IMR-90 (cell line): ENCODE measurements around the gene SIPA1L3.

Experiments
- BHLHE40 ChIP-seq: fragments of 150-350 bp; IDR thresholded peaks from 2 replicates; pipeline ENCODE4 v1.6.1; 2016; ENCODE audit warnings: mild to moderate bottlenecking, low read depth, low read length
- CHD1 ChIP-seq: IDR thresholded peaks from 2 replicates; pipeline ENCODE4 v1.6.1; 2012; ENCODE audit warnings: low read depth, low read length, improper control_type of control experiment
- MAFK ChIP-seq: IDR thresholded peaks from 2 replicates; pipeline ENCODE4 v1.6.1; 2012; ENCODE audit warnings: low read depth, low read length, improper control_type of control experiment
- MAZ ChIP-seq: IDR thresholded peaks from 2 replicates; pipeline ENCODE4 v1.6.1; 2012; ENCODE audit warnings: low read depth, mild to moderate bottlenecking, low read length, improper control_type of control experiment, moderate library complexity, borderline replicate concordance
- POLR2A ChIP-seq: IDR thresholded peaks from 2 replicates; pipeline ENCODE4 v1.6.1; 2012; ENCODE audit warnings: mild to moderate bottlenecking, low read depth, low read length
- RAD21 ChIP-seq: IDR thresholded peaks from 2 replicates; pipeline ENCODE4 v1.6.1; 2012; ENCODE audit warnings: low read length, improper control_type of control experiment
- SMC3 ChIP-seq: fragments of 150-350 bp; IDR thresholded peaks from 2 replicates; pipeline ENCODE4 v1.6.1; 2016; ENCODE audit warnings: low read depth, mild to moderate bottlenecking, antibody characterized with exemption, low read length, moderate library complexity
- TF ChIP-seq, protein P1 (sequence below): conservative IDR thresholded peaks from 2 replicates; pipeline ENCODE4 v1.5.1; 2012; ENCODE audit warnings: mild to moderate bottlenecking, low read depth, low read length, improper control_type of control experiment
- TF ChIP-seq, protein P2 (sequence below): fragments of 150-350 bp; IDR thresholded peaks from 2 replicates; pipeline ENCODE4 v1.6.1; 2017; ENCODE audit warnings: mild to moderate bottlenecking, antibody characterized with exemption, low read length, low read depth

DNA sequence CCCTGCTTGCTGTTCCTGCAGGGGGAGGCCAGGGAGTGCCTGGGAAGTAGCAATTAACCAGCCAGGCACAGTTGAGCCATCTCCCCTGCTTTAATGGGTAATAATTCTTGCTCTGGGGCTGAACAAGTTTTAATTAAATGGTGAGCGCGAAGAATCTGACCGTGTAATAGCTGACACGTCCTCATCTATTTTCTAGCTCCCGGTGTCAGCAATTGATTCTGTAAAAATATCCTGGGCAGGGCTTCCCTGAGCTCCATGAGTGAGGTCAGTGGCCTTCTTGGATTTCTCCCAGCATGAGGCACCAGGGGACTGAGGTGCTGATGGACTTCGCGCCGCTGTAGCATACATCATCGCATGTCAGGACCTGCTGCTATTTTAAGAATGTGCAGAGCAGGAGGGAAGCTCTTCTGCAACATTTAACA, 26.9 kb downstream of the SIPA1L3 start:
- TF ChIP-seq, protein P1, sequence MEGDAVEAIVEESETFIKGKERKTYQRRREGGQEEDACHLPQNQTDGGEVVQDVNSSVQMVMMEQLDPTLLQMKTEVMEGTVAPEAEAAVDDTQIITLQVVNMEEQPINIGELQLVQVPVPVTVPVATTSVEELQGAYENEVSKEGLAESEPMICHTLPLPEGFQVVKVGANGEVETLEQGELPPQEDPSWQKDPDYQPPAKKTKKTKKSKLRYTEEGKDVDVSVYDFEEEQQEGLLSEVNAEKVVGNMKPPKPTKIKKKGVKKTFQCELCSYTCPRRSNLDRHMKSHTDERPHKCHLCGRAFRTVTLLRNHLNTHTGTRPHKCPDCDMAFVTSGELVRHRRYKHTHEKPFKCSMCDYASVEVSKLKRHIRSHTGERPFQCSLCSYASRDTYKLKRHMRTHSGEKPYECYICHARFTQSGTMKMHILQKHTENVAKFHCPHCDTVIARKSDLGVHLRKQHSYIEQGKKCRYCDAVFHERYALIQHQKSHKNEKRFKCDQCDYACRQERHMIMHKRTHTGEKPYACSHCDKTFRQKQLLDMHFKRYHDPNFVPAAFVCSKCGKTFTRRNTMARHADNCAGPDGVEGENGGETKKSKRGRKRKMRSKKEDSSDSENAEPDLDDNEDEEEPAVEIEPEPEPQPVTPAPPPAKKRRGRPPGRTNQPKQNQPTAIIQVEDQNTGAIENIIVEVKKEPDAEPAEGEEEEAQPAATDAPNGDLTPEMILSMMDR: no peak
- TF ChIP-seq POLR2A (no peak), RAD21 (no peak), SMC3 (no peak), CHD1 (no peak), MAFK (no peak), MAZ (no peak), BHLHE40 (no peak)
- TF ChIP-seq, protein P2, sequence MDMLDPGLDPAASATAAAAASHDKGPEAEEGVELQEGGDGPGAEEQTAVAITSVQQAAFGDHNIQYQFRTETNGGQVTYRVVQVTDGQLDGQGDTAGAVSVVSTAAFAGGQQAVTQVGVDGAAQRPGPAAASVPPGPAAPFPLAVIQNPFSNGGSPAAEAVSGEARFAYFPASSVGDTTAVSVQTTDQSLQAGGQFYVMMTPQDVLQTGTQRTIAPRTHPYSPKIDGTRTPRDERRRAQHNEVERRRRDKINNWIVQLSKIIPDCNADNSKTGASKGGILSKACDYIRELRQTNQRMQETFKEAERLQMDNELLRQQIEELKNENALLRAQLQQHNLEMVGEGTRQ: no peak
